Endothelial cell of umbilical vein (primary cell): Measurements from ENCODE around the gene RNF183. TPM values are rescaled to one million over a fixed set of nuclear protein-coding genes. Genes with fewer than 3 reads are reported as not detected.
A peak's percentile ranks its signal among the peaks of the same experiment; 100 is the strongest.

Experiments used
- BruUV-seq: library from RNA; stranded (reverse); fragments of 400-500 nt; replicated peaks from 2 replicates; lab custom pipeline; 2021; lab: Mats Ljungman, UMichigan
- CTCF ChIA-PET: fragments of 300-600, 350-600 bp; sonication (Branson Sonifier 250); formaldehyde crosslinking; loops from one replicate; lab custom pipeline; 2021; ENCODE audit warnings: antibody characterized with exemption, inconsistent platforms; lab: Charles Lee
- POLR2A ChIA-PET: fragments of 300-600, 350-600 bp; sonication (Branson Sonifier 250); formaldehyde crosslinking; loops from one replicate; lab custom pipeline; 2021; ENCODE audit warnings: antibody characterized with exemption, inconsistent platforms; lab: Charles Lee
- DNase-seq: peaks from one replicate; pipeline ENCODE4 v3.0.0-alpha.2; 2011; ENCODE audit warnings: low read depth, low spot score
- FAIRE-seq: peaks from 2 replicates; lab custom pipeline; 2011; peaks lifted over from hg19 to GRCh38; lab: Jason Lieb, UNC
- H2AFZ ChIP-seq: 2 replicates; pipeline ENCODE4 v1.6.0; 2012; ENCODE audit warnings: low read depth, low read length, control low read depth, inconsistent platforms
- H3K27ac ChIP-seq: 2 replicates; pipeline ENCODE4 v1.5.1; 2011; ENCODE audit warnings: low read depth, mild to moderate bottlenecking, control low read depth, low read length, moderate library complexity; ENCODE audit not compliant: insufficient read depth
- H3K27me3 ChIP-seq, 2 experiments: 2 replicates each; pipeline versions ENCODE4 v1.6.0 to v1.6.1; 2011; ENCODE audit warnings: low read length in 2 of 2, mixed read lengths in 1 of 2; ENCODE audit not compliant: control insufficient read depth in 2 of 2, insufficient read depth in 2 of 2
- H3K36me3 ChIP-seq, 2 experiments: 2 replicates in 1 of 2; 3 replicates in 1 of 2; pipeline ENCODE4 v1.5.1; 2011; ENCODE audit warnings: low read length in 2 of 2, mild to moderate bottlenecking in 1 of 2, moderate library complexity in 1 of 2; ENCODE audit not compliant: control insufficient read depth in 2 of 2, insufficient read depth in 2 of 2; ENCODE audit errors: extremely low read depth in 1 of 2
- H3K4me1 ChIP-seq: 3 replicates; pipeline ENCODE4 v1.5.1; 2011; ENCODE audit warnings: mild to moderate bottlenecking, low read length; ENCODE audit not compliant: control insufficient read depth, insufficient read depth; ENCODE audit errors: extremely low read depth
- H3K4me2 ChIP-seq: 2 replicates; pipeline ENCODE4 v1.6.1; 2011; ENCODE audit warnings: low read length, control low read depth, mixed read lengths; ENCODE audit not compliant: insufficient read depth
- H3K4me3 ChIP-seq, 3 experiments: fragments of 200-600 bp in 1 of 3; sonication (generic), shearing (Covaris generic) in 1 of 3; replicated peaks in 1 of 3; 2 replicates each; pipeline ENCODE4 v1.5.1; 2011 to 2016; ENCODE audit warnings: control low read depth in 3 of 3, low read length in 3 of 3, mild to moderate bottlenecking in 2 of 3, inconsistent platforms in 1 of 3, low read depth in 1 of 3, moderate library complexity in 1 of 3; ENCODE audit not compliant: insufficient read depth in 1 of 3
- H3K79me2 ChIP-seq: 2 replicates; pipeline ENCODE4 v1.6.0; 2012; ENCODE audit warnings: low read length, inconsistent platforms; ENCODE audit not compliant: control insufficient read depth, insufficient read depth
- H3K9ac ChIP-seq: replicated peaks from 2 replicates; pipeline ENCODE3; 2011; ENCODE audit warnings: low read length, control low read depth; ENCODE audit not compliant: insufficient read depth; ENCODE audit errors: extremely low read depth
- H3K9me1 ChIP-seq: replicated peaks from 3 replicates; pipeline ENCODE4 v1.6.0; 2011; ENCODE audit warnings: mild to moderate bottlenecking, low read length; ENCODE audit not compliant: control insufficient read depth, insufficient read depth; ENCODE audit errors: extremely low read depth
- H3K9me3 ChIP-seq: replicated peaks from 2 replicates; pipeline ENCODE4 v1.5.1; 2012; ENCODE audit warnings: low read length, inconsistent platforms; ENCODE audit not compliant: control insufficient read depth, insufficient read depth
- H4K20me1 ChIP-seq: replicated peaks from 2 replicates; pipeline ENCODE3; 2011; ENCODE audit warnings: mild to moderate bottlenecking, low read length; ENCODE audit not compliant: control insufficient read depth, insufficient read depth; ENCODE audit errors: extremely low read depth
- CTCF ChIP-seq, 2 donors: IDR thresholded peaks; 1 replicate in 1 of 2; 2 replicates in 1 of 2; pipeline ENCODE4 v1.5.1; 2011; ENCODE audit warnings: low read length in 2 of 2, mild to moderate bottlenecking in 2 of 2, moderate library complexity in 2 of 2, control low read depth in 1 of 2, inconsistent platforms in 1 of 2, low read depth in 1 of 2; ENCODE audit not compliant: insufficient read depth in 1 of 2; ENCODE audit errors: extremely low read depth in 1 of 2
- EZH2 ChIP-seq: IDR thresholded peaks from 2 replicates; pipeline ENCODE4 v1.6.1; 2012; ENCODE audit warnings: borderline replicate concordance, low read depth, mild to moderate bottlenecking, moderate library complexity, low read length, inconsistent platforms; ENCODE audit not compliant: severe bottlenecking
- FOS ChIP-seq: IDR thresholded peaks from 2 replicates; pipeline ENCODE4 v1.6.1; 2011; ENCODE audit warnings: mild to moderate bottlenecking, low read length, moderate library complexity, borderline replicate concordance; ENCODE audit not compliant: insufficient read depth
- GATA2 ChIP-seq: IDR thresholded peaks from 2 replicates; pipeline ENCODE4 v1.7.0; 2011; ENCODE audit warnings: low read depth, mild to moderate bottlenecking, moderate library complexity, mixed read lengths, low read length; ENCODE audit not compliant: insufficient read length, insufficient read depth
- JUN ChIP-seq: IDR thresholded peaks from 2 replicates; pipeline ENCODE4 v1.6.1; 2011; ENCODE audit warnings: borderline replicate concordance, low read depth; ENCODE audit not compliant: insufficient read length, insufficient read depth
- MAX ChIP-seq: IDR thresholded peaks from 2 replicates; pipeline ENCODE4 v1.6.1; 2011; ENCODE audit not compliant: insufficient read depth, insufficient read length
- MYC ChIP-seq: IDR thresholded peaks from one replicate; pipeline ENCODE4 v1.6.1; 2011; ENCODE audit warnings: mild to moderate bottlenecking, low read depth, low read length
- POLR2A ChIP-seq: IDR thresholded peaks from 2 replicates; pipeline ENCODE4 v1.6.1; 2012; ENCODE audit warnings: low read depth, mild to moderate bottlenecking, control low read depth, low read length
- POLR2AphosphoS5 ChIP-seq: IDR thresholded peaks from 2 replicates; pipeline ENCODE4 v1.6.1; 2012; ENCODE audit warnings: low read depth, mild to moderate bottlenecking, control low read depth, low read length, moderate library complexity; ENCODE audit not compliant: insufficient read depth
- dilution Hi-C: fragments of 300-500 bp; cut with MboI; formaldehyde crosslinking; loops from one replicate; pipeline ENCODE4 v1.15.0; 2019; ENCODE audit warnings: low sequenced_read_pairs; ENCODE audit not compliant: extremely low pct_ligation_motif_present
- intact Hi-C: fragments of 100-400 bp; cut with micrococcal nuclease; formaldehyde crosslinking; loops from one replicate; pipeline ENCODE4 v1.10.0; 2022
- polyA plus RNA-seq, 4 experiments: library from polyadenylated mRNA; depleted of rRNA in 3 of 4; stranded (reverse) in 3 of 4; unstranded in 1 of 4; fragments of >200 nt; gene quantifications; 2 replicates each; pipeline versions ENCODE4 v1.2.1 to v1.2.3, GENCODE V29; 2011 to 2012; ENCODE audit warnings: missing spikeins in 1 of 4
- total RNA-seq: library from RNA; stranded (reverse); gene quantifications from 2 replicates; pipeline ENCODE4 v1.2.3, GENCODE V29; 2021

RNF183 gene
- total and polyA plus RNA-seq, 2 donors (not counting 3 experiments of a cell fraction or from before 2014, with no cell fraction given), result not detected

GRCh38 chr9:113289091-113289490, 14.1 kb downstream of the RNF183 start:
- intact Hi-C loops (no loop called here), dilution Hi-C loops (no loop called here)
- CTCF ChIA-PET, result no interaction called here
- Histone ChIP-seq H3K9me3 (no peaks in the 10 kb centered on the region), H2AFZ (no peak overlapping the region), H3K36me3 (peaks cover 33 to 34% of the 10 kb centered on the region in 2 experiments), H3K4me2 (no peak overlapping the region), H3K9me1 (no peaks in the 10 kb centered on the region), H3K27ac (no peak overlapping the region), H3K4me1 (no peaks in the 10 kb centered on the region), H3K9ac (no peak overlapping the region), H4K20me1 (no peaks in the 10 kb centered on the region), H3K27me3 (no peaks in the 10 kb centered on the region), H3K4me3 (no peak overlapping the region), H3K79me2 (no peaks in the 10 kb centered on the region)
- TF ChIP-seq FOS, result no peak
- no peak for TF ChIP-seq MAX
- no peak for TF ChIP-seq POLR2AphosphoS5
- no peak for TF ChIP-seq EZH2
- TF ChIP-seq CTCF (IDR thresholded peaks at IDR 0.05; ENCODE audit: extremely low read depth in 1 of 2, insufficient read depth in 1 of 2, low read depth in 1 of 2, low read length in 2 of 2), result no peak
- TF ChIP-seq MYC, result no peak
- TF ChIP-seq POLR2A, result no peak
- no peak for TF ChIP-seq GATA2
- no peak for TF ChIP-seq JUN
- DNase-seq (peak; percentile 14), FAIRE-seq (no peak)
- BruUV-seq, result no TSS peak
- POLR2A ChIA-PET, result no interaction called here
